Stimulated activated CD4-positive, alpha-beta T cell treated with anti-CD3 and anti-CD28 coated beads, Interleukin-4, amount 100 ng/mL, for 24 hours (primary cell): ENCODE data around the gene PLCXD1.
"Not testable (repeated sequence)": the region's sequence is repeated elsewhere in the genome, so short reads cannot be mapped to it uniquely, and the experiment has no call there.

Experiments
- DNase-seq: peaks from one replicate; pipeline ENCODE4 v3.0.0-alpha.2; 2020

PLCXD1 gene

GRCh38 chrX:281166-281999 is at the start of gene PLCXD1:
PLCXD1 (plus strand) TSS chrX:281381; CDS start chrX:284188, 2,807 bp downstream.
- DNase-seq: no peak

GRCh38 chrX:231637-232277 is 49.4 kb upstream of the PLCXD1 start:
- not testable (repeated sequence) for DNase-seq

- DNase-seq: not testable (repeated sequence)
Observed at GRCh38 chrX:232278-232655, 48.9 kb upstream of the PLCXD1 start.

- not testable (repeated sequence) for DNase-seq
Observed at GRCh38 chrX:236201-236600, 45.0 kb upstream of the PLCXD1 start.

- DNase-seq: no peak
Observed at GRCh38 chrX:250965-251364, 30.2 kb upstream of the PLCXD1 start.

GRCh38 chrX:251396-252243 is 29.6 kb upstream of the PLCXD1 start:
- not testable (repeated sequence) for DNase-seq

GRCh38 chrX:252244-252956 is 28.8 kb upstream of the PLCXD1 start:
- DNase-seq: no peak

- no peak for DNase-seq
Observed at GRCh38 chrX:252957-253291, 28.3 kb upstream of the PLCXD1 start.

- DNase-seq: no peak
Observed at GRCh38 chrX:253451-254297, 27.5 kb upstream of the PLCXD1 start.

- no peak for DNase-seq
Observed at GRCh38 chrX:254630-255215, 26.5 kb upstream of the PLCXD1 start.

GRCh38 chrX:255923-256331 is 25.3 kb upstream of the PLCXD1 start:
- DNase-seq: no peak

- DNase-seq: not testable (repeated sequence)
Observed at GRCh38 chrX:257054-257453, 24.1 kb upstream of the PLCXD1 start.

- DNase-seq: no peak
Observed at GRCh38 chrX:257681-258289, 23.4 kb upstream of the PLCXD1 start.

- no peak for DNase-seq
Observed at GRCh38 chrX:258291-259040, 22.7 kb upstream of the PLCXD1 start.

GRCh38 chrX:259692-260355 is 21.4 kb upstream of the PLCXD1 start:
- DNase-seq: no peak

- no peak for DNase-seq
Observed at GRCh38 chrX:261167-261918, 19.8 kb upstream of the PLCXD1 start.

- no peak for DNase-seq
Observed at GRCh38 chrX:261919-262352, 19.2 kb upstream of the PLCXD1 start.

GRCh38 chrX:262381-262909 is 18.7 kb upstream of the PLCXD1 start:
- no peak for DNase-seq

GRCh38 chrX:264006-264405 is 17.2 kb upstream of the PLCXD1 start:
- not testable (repeated sequence) for DNase-seq
